Activated T-cell treated with anti-CD3 and anti-CD28 coated beads, Interleukin-2, amount 50 U/mL, for 24 hours (primary cell): ENCODE measurements around the gene EIF3D.
"Not testable (repeated sequence)": the region's sequence is repeated elsewhere in the genome, so short reads cannot be mapped to it uniquely, and the experiment has no call there.

ENCODE experiments used
- DNase-seq: peaks from one replicate; pipeline ENCODE4 v3.0.0-alpha.2; 2020
- H3K27ac Mint-ChIP-seq: 2 replicates; pipeline ENCODE4 v1.8.0; 2020; ENCODE audit warnings: mild to moderate bottlenecking, mixed read lengths
- H3K27me3 Mint-ChIP-seq: 2 replicates; pipeline ENCODE4 v1.8.0; 2020; ENCODE audit warnings: mixed read lengths
- H3K36me3 Mint-ChIP-seq: 2 replicates; pipeline ENCODE4 v1.8.0; 2020; ENCODE audit warnings: low read depth, mixed read lengths
- H3K4me1 Mint-ChIP-seq: 2 replicates; pipeline ENCODE4 v1.8.0; 2020; ENCODE audit warnings: low read depth, mixed read lengths
- H3K4me3 Mint-ChIP-seq: 2 replicates; pipeline ENCODE4 v1.8.0; 2020; ENCODE audit warnings: mild to moderate bottlenecking, moderate library complexity, mixed read lengths
- H3K9me3 Mint-ChIP-seq: 2 replicates; pipeline ENCODE4 v1.8.0; 2020; ENCODE audit warnings: mixed read lengths

Gene EIF3D

GRCh38 chr22:36538529-36538928 lies 9.6 kb upstream of the EIF3D start:
- H3K27me3 Mint-ChIP-seq, result no peaks in the 10 kb centered on the region
- no peak for DNase-seq
- no peak overlapping the region for H3K27ac Mint-ChIP-seq
- no peaks in the 10 kb centered on the region for H3K36me3 Mint-ChIP-seq
- H3K4me3 Mint-ChIP-seq, result no peak overlapping the region
- H3K9me3 Mint-ChIP-seq, result no peaks in the 10 kb centered on the region
- H3K4me1 Mint-ChIP-seq, result peaks cover 13% of the 10 kb centered on the region

- Mint-ChIP-seq H3K4me3 (no peak overlapping the region), H3K36me3 (no peaks in the 10 kb centered on the region), H3K4me1 (peaks cover 7% of the 10 kb centered on the region), H3K27me3 (no peaks in the 10 kb centered on the region), H3K27ac (no peak overlapping the region), H3K9me3 (no peaks in the 10 kb centered on the region)
- no peak for DNase-seq
Measured at GRCh38 chr22:36536717-36537116, 7.8 kb upstream of the EIF3D start.

- not testable (repeated sequence) for H3K27ac Mint-ChIP-seq, DNase-seq, H3K4me1 Mint-ChIP-seq, H3K9me3 Mint-ChIP-seq, H3K36me3 Mint-ChIP-seq, H3K27me3 Mint-ChIP-seq, H3K4me3 Mint-ChIP-seq
Measured at GRCh38 chr22:36533320-36533719, 4.4 kb upstream of the EIF3D start.

GRCh38 chr22:36532466-36532865 lies 3.5 kb upstream of the EIF3D start:
- no peaks in the 10 kb centered on the region for H3K9me3 Mint-ChIP-seq
- H3K27me3 Mint-ChIP-seq, result no peaks in the 10 kb centered on the region
- H3K27ac Mint-ChIP-seq, result no peak overlapping the region
- H3K4me1 Mint-ChIP-seq, result peaks cover 7% of the 10 kb centered on the region
- no peak overlapping the region for H3K4me3 Mint-ChIP-seq
- DNase-seq, result no peak
- H3K36me3 Mint-ChIP-seq, result peaks cover 18% of the 10 kb centered on the region

- Mint-ChIP-seq H3K27ac (peak overlapping the region; percentile 99), H3K4me1 (peaks cover 35% of the 10 kb centered on the region), H3K4me3 (peak overlapping the region; percentile 94), H3K36me3 (peaks cover 59% of the 10 kb centered on the region), H3K27me3 (no peaks in the 10 kb centered on the region), H3K9me3 (no peaks in the 10 kb centered on the region)
- DNase-seq, result no peak
Measured at GRCh38 chr22:36528341-36528740, 625 bp downstream of the EIF3D start.

GRCh38 chr22:36522662-36523061 lies 6.3 kb downstream of the EIF3D start:
- Mint-ChIP-seq H3K27me3 (no peaks in the 10 kb centered on the region), H3K4me1 (peaks cover 29% of the 10 kb centered on the region), H3K9me3 (no peaks in the 10 kb centered on the region), H3K36me3 (peaks cover 100% of the 10 kb centered on the region), H3K4me3 (no peak overlapping the region), H3K27ac (peak overlapping the region; percentile 74)
- DNase-seq, result no peak

- Mint-ChIP-seq H3K27me3 (no peaks in the 10 kb centered on the region), H3K27ac (peak overlapping the region; percentile 64)
- no peak for DNase-seq
Measured at GRCh38 chr22:36520423-36520822, 8.5 kb downstream of the EIF3D start.

GRCh38 chr22:36519906-36520305 lies 9.1 kb downstream of the EIF3D start:
- Mint-ChIP-seq H3K4me1 (peaks cover 11% of the 10 kb centered on the region), H3K27ac (peak overlapping the region; percentile 14), H3K36me3 (peaks cover 99% of the 10 kb centered on the region)
- H3K9me3 Mint-ChIP-seq, H3K27me3 Mint-ChIP-seq, H3K4me3 Mint-ChIP-seq, DNase-seq: not testable (repeated sequence)

More at GRCh38 chr22:36520423-36520822, 8.5 kb downstream of the EIF3D start:
- Mint-ChIP-seq H3K36me3 (peaks cover 100% of the 10 kb centered on the region), H3K9me3 (no peaks in the 10 kb centered on the region), H3K4me3 (no peak overlapping the region), H3K4me1 (peaks cover 12% of the 10 kb centered on the region)

- H3K36me3 Mint-ChIP-seq, result peaks cover 97% of the 10 kb centered on the region
- H3K9me3 Mint-ChIP-seq, result no peaks in the 10 kb centered on the region
- no peak overlapping the region for H3K4me3 Mint-ChIP-seq
- peak overlapping the region; percentile 30 for H3K27ac Mint-ChIP-seq
- DNase-seq, result no peak
- no peaks in the 10 kb centered on the region for H3K27me3 Mint-ChIP-seq
- H3K4me1 Mint-ChIP-seq, result peaks cover 10% of the 10 kb centered on the region
Measured at GRCh38 chr22:36514766-36515165, 14.2 kb downstream of the EIF3D start.

- no peak overlapping the region for H3K4me3 Mint-ChIP-seq
- H3K4me1 Mint-ChIP-seq, result peaks cover 17% of the 10 kb centered on the region
- peaks cover 82% of the 10 kb centered on the region for H3K36me3 Mint-ChIP-seq
- peak overlapping the region; percentile 54 for H3K27ac Mint-ChIP-seq
- no peaks in the 10 kb centered on the region for H3K9me3 Mint-ChIP-seq
- DNase-seq, result no peak
- H3K27me3 Mint-ChIP-seq, result no peaks in the 10 kb centered on the region
Measured at GRCh38 chr22:36512991-36513390, 16.0 kb downstream of the EIF3D start.

- DNase-seq, result no peak
- Mint-ChIP-seq H3K4me1 (peaks cover 21% of the 10 kb centered on the region), H3K27me3 (no peaks in the 10 kb centered on the region), H3K4me3 (no peak overlapping the region), H3K36me3 (peaks cover 76% of the 10 kb centered on the region), H3K9me3 (no peaks in the 10 kb centered on the region), H3K27ac (peak overlapping the region; percentile 54)
Measured at GRCh38 chr22:36512333-36512732, 16.6 kb downstream of the EIF3D start.

GRCh38 chr22:36510966-36511881 lies 17.7 kb downstream of the EIF3D start:
- peaks cover 28% of the 10 kb centered on the region for H3K4me1 Mint-ChIP-seq
- no peaks in the 10 kb centered on the region for H3K9me3 Mint-ChIP-seq
- H3K27ac Mint-ChIP-seq, result peak overlapping the region; percentile 63
- H3K4me3 Mint-ChIP-seq, result no peak overlapping the region
- H3K36me3 Mint-ChIP-seq, result peaks cover 65% of the 10 kb centered on the region
- no peaks in the 10 kb centered on the region for H3K27me3 Mint-ChIP-seq
- peak; percentile 51 for DNase-seq

- Mint-ChIP-seq H3K4me3 (no peak overlapping the region), H3K27me3 (no peaks in the 10 kb centered on the region), H3K36me3 (peaks cover 61% of the 10 kb centered on the region), H3K9me3 (no peaks in the 10 kb centered on the region), H3K27ac (peak overlapping the region; percentile 63), H3K4me1 (peaks cover 29% of the 10 kb centered on the region)
- no peak for DNase-seq
Measured at GRCh38 chr22:36510384-36510783, 18.6 kb downstream of the EIF3D start.

GRCh38 chr22:36507518-36508010 lies 21.4 kb downstream of the EIF3D start:
- no peak for DNase-seq
- peaks cover 52% of the 10 kb centered on the region for H3K36me3 Mint-ChIP-seq
- no peaks in the 10 kb centered on the region for H3K9me3 Mint-ChIP-seq
- peaks cover 36% of the 10 kb centered on the region for H3K4me1 Mint-ChIP-seq
- H3K4me3 Mint-ChIP-seq, result peak overlapping the region; percentile 75
- H3K27ac Mint-ChIP-seq, result peak overlapping the region; percentile 76
- H3K27me3 Mint-ChIP-seq, result no peaks in the 10 kb centered on the region
